Keratinocyte (primary cell): ENCODE measurements around the gene KCNC4.

Experiments
- EZH2 ChIP-seq: IDR thresholded peaks from one replicate; pipeline ENCODE4 v1.6.1; 2012; ENCODE audit warnings: inconsistent platforms, mild to moderate bottlenecking, low read length, moderate library complexity
- TF ChIP-seq, protein P1 (sequence below), 3 experiments: IDR thresholded peaks in 1 of 3; conservative IDR thresholded peaks in 1 of 3; optimal IDR thresholded peaks in 1 of 3; 2 replicates in 2 of 3; 3 replicates in 1 of 3; pipeline versions ENCODE3 to v1.5.1; 2011; ENCODE audit warnings: low read length in 3 of 3, mild to moderate bottlenecking in 3 of 3, moderate library complexity in 2 of 3, control low read depth in 1 of 3, inconsistent platforms in 1 of 3; ENCODE audit not compliant: insufficient read depth in 2 of 3; ENCODE audit errors: extremely low read depth in 1 of 3

GRCh38 chr1:110216844-110217444, 6.8 kb downstream of the KCNC4 start:
- TF ChIP-seq, protein P1, sequence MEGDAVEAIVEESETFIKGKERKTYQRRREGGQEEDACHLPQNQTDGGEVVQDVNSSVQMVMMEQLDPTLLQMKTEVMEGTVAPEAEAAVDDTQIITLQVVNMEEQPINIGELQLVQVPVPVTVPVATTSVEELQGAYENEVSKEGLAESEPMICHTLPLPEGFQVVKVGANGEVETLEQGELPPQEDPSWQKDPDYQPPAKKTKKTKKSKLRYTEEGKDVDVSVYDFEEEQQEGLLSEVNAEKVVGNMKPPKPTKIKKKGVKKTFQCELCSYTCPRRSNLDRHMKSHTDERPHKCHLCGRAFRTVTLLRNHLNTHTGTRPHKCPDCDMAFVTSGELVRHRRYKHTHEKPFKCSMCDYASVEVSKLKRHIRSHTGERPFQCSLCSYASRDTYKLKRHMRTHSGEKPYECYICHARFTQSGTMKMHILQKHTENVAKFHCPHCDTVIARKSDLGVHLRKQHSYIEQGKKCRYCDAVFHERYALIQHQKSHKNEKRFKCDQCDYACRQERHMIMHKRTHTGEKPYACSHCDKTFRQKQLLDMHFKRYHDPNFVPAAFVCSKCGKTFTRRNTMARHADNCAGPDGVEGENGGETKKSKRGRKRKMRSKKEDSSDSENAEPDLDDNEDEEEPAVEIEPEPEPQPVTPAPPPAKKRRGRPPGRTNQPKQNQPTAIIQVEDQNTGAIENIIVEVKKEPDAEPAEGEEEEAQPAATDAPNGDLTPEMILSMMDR (optimal IDR thresholded peaks at IDR 0.05 in 1 of 3, IDR thresholded peaks at IDR 0.05 in 1 of 3, conservative IDR thresholded peaks at IDR 0.05 in 1 of 3; ENCODE audit: extremely low read depth in 1 of 3, insufficient read depth in 2 of 3, low read length in 3 of 3), result no peak
- TF ChIP-seq EZH2, result no peak
